ENCODE results near the gene ENTPD2.

Gene ENTPD2

DNA sequence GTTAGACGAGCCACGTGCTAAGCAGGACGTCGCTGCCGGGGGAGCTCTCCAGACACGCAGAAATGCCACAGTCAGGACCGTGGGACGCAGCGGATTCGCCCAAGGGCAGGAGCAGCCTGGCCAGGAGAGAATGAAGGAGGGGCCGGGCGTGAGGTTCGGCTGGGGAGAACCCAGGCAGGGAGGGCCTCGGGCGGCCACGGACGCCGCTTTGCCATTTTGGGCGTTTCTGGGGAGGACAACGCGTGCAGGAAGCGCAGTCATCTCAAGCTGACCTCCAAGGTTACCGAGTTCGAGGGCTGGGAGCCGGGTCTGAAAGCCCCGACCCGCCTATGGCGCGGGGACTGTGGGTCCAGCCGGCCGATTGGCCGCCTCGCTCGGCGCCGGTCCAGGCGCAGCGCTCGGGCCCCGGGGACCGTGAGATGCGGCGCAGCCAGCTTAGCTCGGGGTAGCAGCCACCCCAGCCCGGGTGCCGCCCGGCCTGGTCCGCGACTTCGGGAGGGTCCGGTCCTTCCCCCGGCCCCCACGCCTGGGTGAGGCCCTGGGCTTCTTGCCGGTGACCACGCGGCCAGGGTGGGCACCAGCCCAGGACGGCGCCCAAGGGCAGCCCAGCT lies 32.2 kb upstream of the ENTPD2 start:
- H3K4me3 ChIP-seq (ENCODE audit: low read length) = peak overlapping the region; percentile 69
- peak overlapping the region; percentile 66 for H3K9ac ChIP-seq (ENCODE audit: low read length)
- no peaks in the 10 kb centered on the region for H3K36me3 ChIP-seq (ENCODE audit: control insufficient read depth, insufficient read depth, low read length)
- no peaks in the 10 kb centered on the region for H3K27me3 ChIP-seq (ENCODE audit: control insufficient read depth, insufficient read depth, low read length)
- H3K4me1 ChIP-seq (ENCODE audit: control insufficient read depth, insufficient read depth, low read length) = peaks cover 4% of the 10 kb centered on the region
- H3K27ac ChIP-seq (ENCODE audit: low read depth, low read length) = peak overlapping the region; percentile 91

DNA sequence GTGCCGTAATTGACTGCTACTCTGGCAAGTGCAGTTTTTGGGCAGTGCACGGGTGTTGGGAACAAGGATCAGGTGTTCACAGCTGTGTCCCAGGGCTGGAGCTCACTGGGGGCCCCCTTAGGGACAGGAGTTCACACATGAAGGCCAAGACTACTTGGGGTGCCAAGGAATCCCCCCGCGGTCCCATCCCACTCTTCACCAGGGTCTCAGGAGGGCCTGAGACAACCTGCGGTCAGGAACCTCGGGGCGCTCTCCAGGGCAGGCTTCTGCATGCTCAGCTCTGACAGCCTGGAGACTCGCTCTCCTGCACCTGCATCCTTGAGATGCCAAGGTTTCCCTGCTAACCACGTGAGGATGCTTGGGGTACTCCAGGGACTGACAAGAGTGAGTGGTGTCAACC lies 30.7 kb upstream of the ENTPD2 start:
- Histone ChIP-seq H3K4me1 (ENCODE audit: control insufficient read depth, insufficient read depth, low read length) (peaks cover 4% of the 10 kb centered on the region), H3K27me3 (ENCODE audit: control insufficient read depth, insufficient read depth, low read length) (no peaks in the 10 kb centered on the region), H3K27ac (ENCODE audit: low read depth, low read length) (no peak overlapping the region), H3K9ac (ENCODE audit: low read length) (no peak overlapping the region), H3K36me3 (ENCODE audit: control insufficient read depth, insufficient read depth, low read length) (no peaks in the 10 kb centered on the region), H3K4me3 (ENCODE audit: low read length) (no peak overlapping the region)

DNA sequence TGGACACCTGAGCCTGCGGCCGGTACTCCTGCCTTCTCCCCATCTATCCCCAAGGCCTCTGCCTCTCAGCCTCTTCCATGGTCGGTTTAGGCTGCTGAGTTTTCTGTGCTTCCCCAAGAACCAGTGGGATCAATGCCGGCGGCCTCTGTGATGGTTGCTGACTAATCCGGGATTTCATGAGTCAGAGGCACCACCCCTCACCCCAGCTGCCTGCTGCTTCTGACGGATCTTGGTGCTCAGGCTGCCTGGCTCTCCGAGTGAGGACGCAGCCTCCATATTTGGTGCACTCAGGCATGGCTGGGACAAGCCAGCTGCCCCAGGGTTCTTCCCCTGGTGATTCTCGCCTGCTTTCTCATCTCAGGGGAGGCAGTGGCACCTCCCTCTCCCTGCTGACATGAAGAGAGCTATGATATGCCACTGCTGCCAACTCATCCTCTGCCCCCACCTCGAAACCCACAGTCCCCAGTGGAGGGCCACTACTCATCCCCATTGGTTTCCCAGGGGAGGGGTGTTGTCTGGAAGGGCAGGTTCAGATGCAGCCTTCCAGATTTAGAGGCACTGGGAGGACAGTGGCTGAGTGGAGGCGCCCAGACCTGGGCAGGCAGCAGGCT lies 29.6 kb upstream of the ENTPD2 start:
- Histone ChIP-seq H3K27me3 (ENCODE audit: control insufficient read depth, insufficient read depth, low read length) (no peaks in the 10 kb centered on the region), H3K36me3 (ENCODE audit: control insufficient read depth, insufficient read depth, low read length) (no peaks in the 10 kb centered on the region)

DNA sequence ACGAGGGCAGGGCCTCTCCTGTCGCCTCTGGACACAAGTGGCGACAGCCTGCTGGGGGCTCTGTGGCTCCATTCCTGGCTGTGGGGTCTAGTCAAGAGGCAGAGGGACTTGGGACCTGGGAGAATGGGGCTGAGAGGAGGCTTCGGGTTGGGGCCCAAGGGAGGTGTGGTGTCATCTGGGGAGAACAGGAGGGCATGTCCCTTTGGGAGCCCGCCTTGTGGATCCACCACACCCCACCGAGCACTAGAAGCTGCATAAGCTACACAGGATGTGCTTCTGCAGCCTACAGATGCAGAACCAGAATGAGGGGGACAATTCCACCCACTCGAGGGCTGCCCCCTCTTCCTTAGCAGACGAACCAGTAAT lies 29.0 kb upstream of the ENTPD2 start:
- Histone ChIP-seq H3K9ac (ENCODE audit: low read length) (no peak overlapping the region), H3K4me3 (ENCODE audit: low read length) (no peak overlapping the region), H3K27me3 (ENCODE audit: control insufficient read depth, insufficient read depth, low read length) (no peaks in the 10 kb centered on the region), H3K36me3 (ENCODE audit: control insufficient read depth, insufficient read depth, low read length) (no peaks in the 10 kb centered on the region), H3K4me1 (ENCODE audit: control insufficient read depth, insufficient read depth, low read length) (peaks cover 4% of the 10 kb centered on the region), H3K27ac (ENCODE audit: low read depth, low read length) (no peak overlapping the region)

More for the DNA sequence above, 29.6 kb upstream of the ENTPD2 start:
- Histone ChIP-seq H3K27ac (ENCODE audit: low read depth, low read length) (no peak overlapping the region), H3K9ac (ENCODE audit: low read length) (no peak overlapping the region), H3K4me3 (ENCODE audit: low read length) (no peak overlapping the region), H3K4me1 (ENCODE audit: control insufficient read depth, insufficient read depth, low read length) (peaks cover 4% of the 10 kb centered on the region)

DNA sequence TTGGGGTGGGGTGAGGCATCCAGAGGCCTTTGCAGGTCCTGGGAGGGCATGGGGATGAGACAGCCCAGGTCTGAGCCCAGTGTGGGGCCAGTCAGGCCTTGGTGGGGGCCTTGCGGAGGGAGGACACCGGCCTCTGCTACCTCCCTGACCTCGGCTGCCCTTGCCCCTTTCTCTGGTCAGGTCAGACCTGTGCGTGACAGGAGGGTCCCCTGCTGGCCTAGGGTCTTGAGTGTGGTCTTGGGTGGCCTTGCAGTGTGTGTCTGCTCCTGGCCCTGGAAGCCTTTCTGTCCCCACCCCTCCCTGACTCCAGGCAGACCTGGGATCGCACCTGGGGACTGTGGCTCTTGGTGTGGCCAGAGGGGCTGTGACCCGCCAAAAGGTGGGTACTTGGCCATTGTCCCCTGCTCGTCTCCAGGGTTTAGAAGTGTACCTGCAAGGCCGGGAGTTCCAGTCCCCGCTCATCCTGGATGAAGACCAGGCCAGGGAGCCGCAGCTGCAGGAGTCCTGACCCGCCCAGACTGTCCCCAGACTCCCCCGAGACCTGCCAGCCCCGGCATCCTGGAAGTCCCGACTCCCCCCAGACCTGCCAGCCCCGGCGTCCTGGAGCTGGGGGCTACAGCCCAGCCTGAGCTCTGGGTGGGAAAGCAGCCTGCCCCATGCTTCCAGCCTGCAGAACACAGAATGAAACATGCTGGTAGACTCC lies 28.5 kb upstream of the ENTPD2 start:
- H3K36me3 ChIP-seq (ENCODE audit: control insufficient read depth, insufficient read depth, low read length) = no peaks in the 10 kb centered on the region
- H3K27ac ChIP-seq (ENCODE audit: low read depth, low read length) = no peak overlapping the region
- peaks cover 4% of the 10 kb centered on the region for H3K4me1 ChIP-seq (ENCODE audit: control insufficient read depth, insufficient read depth, low read length)
- H3K27me3 ChIP-seq (ENCODE audit: control insufficient read depth, insufficient read depth, low read length) = no peaks in the 10 kb centered on the region
- no peak overlapping the region for H3K9ac ChIP-seq (ENCODE audit: low read length)
- H3K4me3 ChIP-seq (ENCODE audit: low read length) = no peak overlapping the region

DNA sequence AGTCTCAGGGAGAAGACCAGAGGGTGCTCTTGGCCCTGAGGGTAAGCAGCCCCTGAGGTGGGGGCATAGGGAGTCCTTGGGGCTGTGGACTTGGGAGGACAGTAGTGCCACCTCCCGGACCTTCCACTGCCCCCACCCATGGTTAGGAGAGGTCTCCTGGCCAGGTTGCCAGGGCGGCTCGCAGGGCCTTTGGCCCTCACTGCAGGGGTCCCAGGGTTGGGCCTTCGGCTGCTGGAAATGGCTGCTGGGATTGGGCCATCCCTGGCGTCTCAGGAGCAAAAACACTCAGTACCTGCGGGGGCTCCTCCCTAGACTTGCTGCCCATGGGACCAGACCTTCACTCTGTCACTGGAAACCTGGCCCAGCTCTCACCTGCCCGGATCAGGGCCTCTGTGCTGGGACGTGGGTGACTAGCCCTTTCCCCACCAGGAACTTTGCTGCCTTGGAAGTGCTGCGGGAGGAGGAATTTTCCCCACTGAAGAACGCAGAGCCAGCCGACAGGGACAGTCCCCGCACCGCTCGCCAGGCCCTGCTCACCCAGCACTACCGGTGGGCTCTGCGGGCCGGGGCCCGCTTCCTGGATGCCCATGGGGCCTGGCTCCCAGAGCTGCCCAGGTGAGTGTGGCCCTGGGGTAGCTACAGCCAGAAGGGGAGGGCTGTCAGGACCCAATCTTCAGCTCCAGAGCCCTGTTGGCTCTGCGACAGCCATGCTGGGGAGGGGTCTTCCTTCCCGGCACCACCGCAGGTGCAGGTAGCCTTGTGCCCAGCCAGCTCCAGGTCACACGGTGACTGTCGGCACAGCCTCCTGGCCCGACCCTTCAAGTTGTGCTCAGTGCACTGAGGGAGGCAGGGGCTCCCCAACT lies 26.6 kb upstream of the ENTPD2 start:
- H3K27ac ChIP-seq (ENCODE audit: low read depth, low read length) = no peak overlapping the region
- H3K9ac ChIP-seq (ENCODE audit: low read length) = no peak overlapping the region
- no peaks in the 10 kb centered on the region for H3K36me3 ChIP-seq (ENCODE audit: control insufficient read depth, insufficient read depth, low read length)
- H3K4me3 ChIP-seq (ENCODE audit: low read length) = no peak overlapping the region
- H3K27me3 ChIP-seq (ENCODE audit: control insufficient read depth, insufficient read depth, low read length) = no peaks in the 10 kb centered on the region
- no peaks in the 10 kb centered on the region for H3K4me1 ChIP-seq (ENCODE audit: control insufficient read depth, insufficient read depth, low read length)

DNA sequence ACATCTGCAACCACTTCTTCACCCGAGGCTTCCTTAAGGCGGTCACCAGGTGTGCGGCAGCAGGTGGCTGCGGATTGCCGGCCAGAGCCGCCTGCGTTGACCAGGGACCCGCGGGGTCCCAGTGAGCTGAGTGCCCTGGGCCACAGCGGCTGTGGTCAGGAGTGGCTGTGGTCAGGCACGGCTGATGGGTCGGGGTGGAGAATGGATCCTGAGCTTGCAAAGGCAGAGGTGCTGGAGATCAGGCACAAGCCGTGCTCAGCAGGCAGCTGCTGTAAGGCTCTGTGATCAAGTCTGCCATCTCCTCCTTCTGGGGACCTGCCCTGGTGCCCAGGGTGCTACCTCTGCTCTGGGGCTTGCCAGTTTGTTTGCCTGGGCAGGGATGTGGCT lies 25.5 kb upstream of the ENTPD2 start:
- H3K36me3 ChIP-seq (ENCODE audit: control insufficient read depth, insufficient read depth, low read length) = no peaks in the 10 kb centered on the region
- H3K9ac ChIP-seq (ENCODE audit: low read length) = no peak overlapping the region
- no peaks in the 10 kb centered on the region for H3K4me1 ChIP-seq (ENCODE audit: control insufficient read depth, insufficient read depth, low read length)
- H3K27ac ChIP-seq (ENCODE audit: low read depth, low read length) = no peak overlapping the region
- H3K4me3 ChIP-seq (ENCODE audit: low read length) = no peak overlapping the region
- H3K27me3 ChIP-seq (ENCODE audit: control insufficient read depth, insufficient read depth, low read length) = no peaks in the 10 kb centered on the region

DNA sequence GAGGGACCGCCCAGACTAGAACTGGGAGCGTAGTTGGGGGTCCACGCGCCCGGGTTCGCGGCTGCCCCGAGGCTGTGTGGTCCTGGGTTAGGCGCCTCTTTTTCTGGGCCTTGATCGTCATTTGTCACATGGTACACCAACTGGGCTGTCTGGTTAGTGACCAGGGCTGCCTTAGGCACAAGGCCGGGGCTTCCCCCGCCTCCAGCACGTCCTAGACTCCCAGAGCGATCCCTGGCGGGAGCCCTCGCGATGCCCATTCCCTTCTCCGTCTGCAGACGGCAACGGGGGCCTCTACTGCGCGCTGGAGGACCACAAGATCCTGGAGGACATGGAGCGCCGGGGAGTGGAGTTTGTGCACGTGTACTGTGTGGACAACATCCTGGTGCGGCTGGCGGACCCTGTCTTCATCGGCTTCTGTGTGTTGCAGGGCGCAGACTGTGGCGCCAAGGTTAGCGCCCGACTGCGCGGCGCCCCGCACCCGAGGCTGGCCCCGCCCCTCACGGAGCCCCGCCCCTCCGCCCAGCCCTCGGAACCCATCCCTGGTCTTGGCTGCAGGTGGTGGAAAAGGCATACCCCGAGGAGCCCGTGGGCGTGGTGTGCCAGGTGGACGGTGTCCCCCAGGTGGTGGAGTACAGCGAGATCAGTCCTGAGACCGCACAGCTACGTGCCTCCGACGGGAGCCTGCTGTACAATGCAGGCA lies 25.0 kb upstream of the ENTPD2 start:
- Histone ChIP-seq H3K27ac (ENCODE audit: low read depth, low read length) (no peak overlapping the region), H3K9ac (ENCODE audit: low read length) (no peak overlapping the region), H3K27me3 (ENCODE audit: control insufficient read depth, insufficient read depth, low read length) (no peaks in the 10 kb centered on the region), H3K4me1 (ENCODE audit: control insufficient read depth, insufficient read depth, low read length) (no peaks in the 10 kb centered on the region), H3K36me3 (ENCODE audit: control insufficient read depth, insufficient read depth, low read length) (no peaks in the 10 kb centered on the region), H3K4me3 (ENCODE audit: low read length) (peak overlapping the region; percentile 61)

DNA sequence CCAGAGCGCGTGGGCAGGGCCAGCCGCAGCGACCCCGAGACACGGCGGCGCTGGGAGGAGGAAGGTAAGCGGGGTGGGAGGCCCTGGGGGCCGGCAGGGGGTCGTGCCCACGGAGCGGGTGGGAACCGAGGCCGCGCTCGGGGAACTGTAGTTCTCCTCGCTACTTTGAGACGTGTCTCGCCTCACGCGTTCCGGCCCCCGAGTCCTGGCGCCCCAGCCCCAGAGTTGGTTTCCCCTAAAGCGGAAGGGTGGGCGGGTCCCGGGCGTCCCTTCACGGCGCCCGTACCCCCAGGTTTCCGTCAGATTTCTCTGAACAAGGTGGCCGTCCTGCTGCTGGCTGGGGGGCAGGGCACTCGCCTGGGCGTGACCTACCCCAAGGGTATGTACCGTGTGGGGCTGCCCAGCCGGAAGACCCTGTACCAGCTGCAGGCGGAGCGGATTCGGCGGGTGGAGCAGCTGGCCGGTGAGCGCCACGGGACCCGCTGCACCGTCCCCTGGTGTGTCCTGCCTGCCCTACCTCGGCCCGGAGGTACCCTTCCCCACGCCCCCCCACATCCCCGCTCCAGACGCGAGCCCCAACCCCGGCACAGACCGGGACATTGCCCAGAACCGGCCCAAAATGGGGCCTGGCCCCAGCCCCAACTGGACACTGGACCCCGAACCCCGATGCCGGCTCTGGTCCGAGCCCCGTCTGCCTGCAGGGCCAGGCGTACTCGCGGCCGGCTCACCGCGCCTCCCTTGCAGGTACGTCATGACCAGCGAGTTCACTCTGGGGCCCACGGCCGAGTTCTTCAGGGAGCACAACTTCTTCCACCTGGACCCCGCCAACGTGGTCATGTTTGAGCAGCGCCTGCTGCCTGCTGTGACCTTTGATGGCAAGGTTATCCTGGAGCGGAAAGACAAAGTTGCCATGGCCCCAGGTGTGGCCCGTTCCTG lies 24.2 kb upstream of the ENTPD2 start:
- peak overlapping the region; percentile 61 for H3K4me3 ChIP-seq (ENCODE audit: low read length)
- no peak overlapping the region for H3K9ac ChIP-seq (ENCODE audit: low read length)
- no peaks in the 10 kb centered on the region for H3K27me3 ChIP-seq (ENCODE audit: control insufficient read depth, insufficient read depth, low read length)
- no peak overlapping the region for H3K27ac ChIP-seq (ENCODE audit: low read depth, low read length)
- H3K36me3 ChIP-seq (ENCODE audit: control insufficient read depth, insufficient read depth, low read length) = no peaks in the 10 kb centered on the region
- no peaks in the 10 kb centered on the region for H3K4me1 ChIP-seq (ENCODE audit: control insufficient read depth, insufficient read depth, low read length)

DNA sequence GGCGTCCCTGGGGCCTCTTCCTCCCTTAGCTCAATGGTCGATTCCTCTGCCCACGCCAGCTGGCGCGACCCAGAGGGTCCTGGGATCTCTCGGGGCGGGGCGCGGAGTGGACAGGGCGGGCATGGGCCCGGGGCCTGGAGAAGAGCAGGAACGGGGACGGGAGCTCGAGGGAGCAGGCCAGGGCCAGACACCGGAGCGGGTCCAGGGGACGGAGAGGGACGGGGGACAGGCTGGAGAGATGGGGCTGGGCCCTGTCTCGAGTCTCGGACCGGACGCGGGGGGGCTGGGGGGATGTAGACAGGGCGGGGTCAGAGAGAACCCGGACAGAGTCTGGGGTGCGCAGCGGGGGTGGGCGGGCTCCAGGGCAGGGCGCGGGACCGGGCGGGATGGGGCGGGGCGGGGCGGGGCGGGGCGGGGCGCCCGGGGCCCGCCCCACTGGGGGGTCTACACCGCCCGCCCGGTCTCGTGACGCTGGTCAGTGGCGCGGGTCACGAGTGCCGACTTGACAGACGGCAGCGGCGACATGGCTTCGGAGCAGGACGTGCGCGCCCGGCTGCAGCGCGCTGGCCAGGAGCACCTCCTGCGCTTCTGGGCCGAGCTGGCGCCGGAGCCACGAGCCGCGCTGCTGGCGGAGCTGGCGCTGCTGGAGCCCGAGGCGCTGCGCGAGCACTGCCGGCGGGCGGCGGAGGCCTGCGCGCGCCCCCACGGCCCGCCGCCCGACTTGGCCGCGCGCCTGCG lies 23.3 kb upstream of the ENTPD2 start, which contains the start of gene UAP1L1:
UAP1L1 (plus strand) TSS at position 508 of the 738 bp plus-strand sequence; CDS start at position 524, 16 bp downstream.
- no peaks in the 10 kb centered on the region for H3K27me3 ChIP-seq (ENCODE audit: control insufficient read depth, insufficient read depth, low read length)
- no peaks in the 10 kb centered on the region for H3K36me3 ChIP-seq (ENCODE audit: control insufficient read depth, insufficient read depth, low read length)
- no peak within 1 kb of the TSS for H3K9ac ChIP-seq (ENCODE audit: low read length)
- H3K27ac ChIP-seq (ENCODE audit: low read depth, low read length) = no peak within 1 kb of the TSS
- H3K4me1 ChIP-seq (ENCODE audit: control insufficient read depth, insufficient read depth, low read length) = no peaks in the 10 kb centered on the region
- H3K4me3 ChIP-seq (ENCODE audit: low read length) = peak within 1 kb of the TSS; percentile 61

DNA sequence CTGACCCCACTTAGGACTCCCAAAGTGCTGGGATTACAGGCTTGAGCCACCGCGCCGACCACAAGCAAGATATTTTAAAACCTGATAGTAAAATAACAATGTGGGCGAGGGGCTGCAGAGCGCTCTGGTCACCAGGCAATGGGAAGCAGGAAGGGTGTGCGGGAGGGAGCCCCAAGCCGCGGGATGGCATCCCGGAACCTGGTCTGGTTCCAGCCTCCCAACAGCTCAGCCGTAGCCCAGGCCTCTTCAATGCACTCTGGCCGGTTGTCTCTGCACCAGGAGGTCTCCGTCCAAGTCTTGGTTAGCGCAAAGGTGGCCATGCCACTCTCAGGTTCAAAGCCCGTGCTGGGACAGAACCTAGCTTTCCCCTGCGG lies 22.8 kb upstream of the ENTPD2 start:
- no peaks in the 10 kb centered on the region for H3K27me3 ChIP-seq (ENCODE audit: control insufficient read depth, insufficient read depth, low read length)
- no peak overlapping the region for H3K9ac ChIP-seq (ENCODE audit: low read length)
- H3K4me3 ChIP-seq (ENCODE audit: low read length) = peak overlapping the region; percentile 44
- H3K36me3 ChIP-seq (ENCODE audit: control insufficient read depth, insufficient read depth, low read length) = no peaks in the 10 kb centered on the region
- no peak overlapping the region for H3K27ac ChIP-seq (ENCODE audit: low read depth, low read length)
- no peaks in the 10 kb centered on the region for H3K4me1 ChIP-seq (ENCODE audit: control insufficient read depth, insufficient read depth, low read length)
